Right atrium auricular region (tissue), 2 donors: ENCODE results near the gene PI4K2A. TPM values are rescaled to one million over a fixed set of nuclear protein-coding genes. Genes with fewer than 3 reads are reported as not detected.
"Not testable (repeated sequence)": the region's sequence is repeated elsewhere in the genome, so short reads cannot be mapped to it uniquely, and the experiment has no call there.

Experiments used
- DNase-seq: peaks from one replicate; pipeline ENCODE4 v3.0.0-alpha.2; 2019; ENCODE audit warnings: low spot score
- H3K27ac ChIP-seq, 2 donors: fragments of 200-600 bp; sonication (generic); 1 replicate in 1 of 2; 2 replicates in 1 of 2; pipeline ENCODE4 v1.5.1; 2016 to 2019
- H3K27me3 ChIP-seq, 2 donors: fragments of 200-600 bp; sonication (generic); one replicate each; pipeline versions ENCODE4 v1.5.1 to v1.6.0; 2017 to 2019
- H3K36me3 ChIP-seq: fragments of 200-600 bp; sonication (generic); one replicate; pipeline ENCODE4 v1.5.1; 2016
- H3K4me1 ChIP-seq, 2 donors: fragments of 200-600 bp; sonication (generic); one replicate each; pipeline versions ENCODE4 v1.5.1 to v1.6.0; 2017 to 2019
- H3K4me3 ChIP-seq, 2 donors: fragments of 200-600 bp; sonication (generic); 1 replicate in 1 of 2; 2 replicates in 1 of 2; pipeline ENCODE4 v1.5.1; 2017 to 2019; ENCODE audit warnings: mild to moderate bottlenecking in 1 of 2, moderate library complexity in 1 of 2
- H3K9me3 ChIP-seq, 2 donors: fragments of 200-600 bp; sonication (generic); one replicate each; pipeline ENCODE4 v1.5.1; 2019
- CTCF ChIP-seq, 2 donors: fragments of 200-600 bp; sonication (generic); IDR thresholded peaks; one replicate each; pipeline ENCODE4 v1.5.1; 2019; ENCODE audit warnings: antibody characterized with exemption in 2 of 2
- total RNA-seq, 2 donors: library from RNA; depleted of rRNA; stranded (reverse); fragments of >200 nt; gene quantifications; one replicate each; pipeline ENCODE4 v1.1.0, GENCODE V29; 2016

PI4K2A gene
- total RNA-seq, 2 donors from 2014 or later: 14.7 to 20.2 TPM

- no peaks in the 10 kb centered on the region for H3K9me3 ChIP-seq
- DNase-seq: peak; percentile 98
- peaks cover 0 to 53% of the 10 kb centered on the region in 2 donors for H3K4me1 ChIP-seq
- H3K4me3 ChIP-seq: peak within 1 kb of the TSS; percentile 78 to 90
- TF ChIP-seq CTCF (IDR thresholded peaks at IDR 0.05): peak in 1 of 2 donors; percentile 22
- H3K27me3 ChIP-seq: no peaks in the 10 kb centered on the region
- H3K36me3 ChIP-seq: no peaks in the 10 kb centered on the region
- H3K27ac ChIP-seq: peak within 1 kb of the TSS; percentile 94 to 97
Observed at GRCh38 chr10:97686962-97687784, 46.7 kb downstream of the PI4K2A start, which contains the start of gene AVPI1. Gene AVPI1, minus strand, starts transcription at chr10:97687241. Its CDS starts 7,336 bp downstream, at chr10:97679905.

- no peak for TF ChIP-seq CTCF (IDR thresholded peaks at IDR 0.05)
- Histone ChIP-seq H3K9me3 (no peaks in the 10 kb centered on the region), H3K36me3 (no peaks in the 10 kb centered on the region), H3K4me3 (peak overlapping the region; percentile 20 to 78), H3K27me3 (no peaks in the 10 kb centered on the region), H3K27ac (peak overlapping the region; percentile 94 to 97), H3K4me1 (peaks cover 0 to 53% of the 10 kb centered on the region in 2 donors)
- no peak for DNase-seq
Observed at GRCh38 chr10:97687785-97688781, 47.6 kb downstream of the PI4K2A start.

DNA sequence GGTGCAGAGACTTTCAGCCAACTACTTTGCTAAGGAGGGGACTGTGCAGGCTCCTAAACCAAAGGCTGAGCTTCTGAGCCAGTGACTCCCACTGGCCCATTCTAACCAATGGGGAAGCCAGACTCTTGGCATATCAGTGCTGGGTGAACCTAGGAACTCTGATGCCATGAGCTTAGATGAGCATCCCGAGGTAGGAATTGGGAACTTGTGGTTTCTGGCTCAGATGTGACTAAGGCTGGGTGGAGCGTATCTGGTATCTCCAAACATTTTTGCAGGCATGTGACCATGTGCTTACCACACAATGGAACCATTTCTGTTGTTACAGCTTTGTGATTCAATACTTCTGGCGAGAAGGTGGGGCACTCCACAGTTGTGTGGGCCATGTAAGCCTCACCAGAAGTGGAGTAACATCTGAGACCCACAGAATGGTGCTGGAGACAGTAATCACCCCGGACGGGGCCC, 49.1 kb downstream of the PI4K2A start:
- DNase-seq: peak; percentile 85
- peak overlapping the region in 1 of 2 donors; percentile 97 for H3K27ac ChIP-seq
- peaks cover 0 to 40% of the 10 kb centered on the region in 2 donors for H3K4me1 ChIP-seq
- H3K4me3 ChIP-seq: no peak overlapping the region
- no peak for TF ChIP-seq CTCF (IDR thresholded peaks at IDR 0.05)
- H3K36me3 ChIP-seq: no peaks in the 10 kb centered on the region
- H3K9me3 ChIP-seq: no peaks in the 10 kb centered on the region
- H3K27me3 ChIP-seq: no peaks in the 10 kb centered on the region

DNA sequence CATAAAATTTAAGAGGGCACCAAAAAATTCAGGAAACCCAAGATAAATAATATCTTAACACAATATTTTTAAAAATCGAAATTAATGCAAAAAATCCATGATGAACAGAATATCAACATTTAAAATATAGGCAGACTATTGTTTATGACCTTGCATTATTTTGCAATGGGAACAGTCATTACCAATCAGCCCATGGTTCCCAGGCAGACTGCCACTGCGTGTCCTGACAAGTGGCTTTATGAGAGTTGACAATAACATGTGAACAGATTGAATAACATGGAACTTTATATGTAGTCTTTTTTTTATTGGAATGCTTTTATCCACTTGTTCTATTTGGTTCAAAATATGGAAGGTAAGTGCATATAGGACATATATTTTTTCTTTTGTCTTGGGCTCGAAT, 49.7 kb downstream of the PI4K2A start:
- Histone ChIP-seq H3K27ac (peak overlapping the region in 1 of 2 donors; percentile 97), H3K4me1 (peaks cover 0 to 34% of the 10 kb centered on the region in 2 donors), H3K27me3 (no peaks in the 10 kb centered on the region), H3K4me3 (no peak overlapping the region), H3K9me3 (no peaks in the 10 kb centered on the region), H3K36me3 (no peaks in the 10 kb centered on the region)
- DNase-seq: no peak
- no peak for TF ChIP-seq CTCF (IDR thresholded peaks at IDR 0.05)

DNA sequence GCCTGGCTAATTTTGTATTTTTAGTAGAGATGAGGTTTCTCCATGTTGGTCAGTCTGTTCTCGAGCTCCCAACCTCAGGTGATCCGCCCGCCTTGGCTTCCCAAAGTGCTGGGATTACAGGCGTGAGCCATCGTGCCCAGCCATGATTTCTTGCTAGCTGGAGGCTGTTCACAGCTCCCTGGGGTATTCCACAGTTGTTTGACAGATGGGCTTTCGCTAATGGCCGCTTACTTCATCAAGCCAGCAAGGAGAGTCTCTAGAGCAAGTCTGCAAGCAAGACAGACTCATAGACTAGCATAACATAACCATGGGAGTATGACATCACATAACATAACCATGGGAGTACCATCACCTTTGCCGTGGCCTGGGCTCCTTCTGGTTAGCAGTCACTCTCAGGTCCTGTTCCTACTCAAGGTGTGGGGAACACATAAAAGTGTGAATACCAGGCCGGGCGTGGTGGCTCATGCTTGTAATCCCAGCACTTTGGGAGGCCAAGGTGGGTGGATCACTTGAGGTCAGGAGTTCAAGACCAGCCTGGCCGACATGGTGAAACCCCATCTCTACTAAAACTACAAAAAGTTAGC, 57.7 kb downstream of the PI4K2A start:
- H3K4me3 ChIP-seq, H3K36me3 ChIP-seq, H3K4me1 ChIP-seq, H3K27me3 ChIP-seq, DNase-seq, H3K27ac ChIP-seq, H3K9me3 ChIP-seq: not testable (repeated sequence)
